ENCODE results near the gene GLRX.

DNA sequence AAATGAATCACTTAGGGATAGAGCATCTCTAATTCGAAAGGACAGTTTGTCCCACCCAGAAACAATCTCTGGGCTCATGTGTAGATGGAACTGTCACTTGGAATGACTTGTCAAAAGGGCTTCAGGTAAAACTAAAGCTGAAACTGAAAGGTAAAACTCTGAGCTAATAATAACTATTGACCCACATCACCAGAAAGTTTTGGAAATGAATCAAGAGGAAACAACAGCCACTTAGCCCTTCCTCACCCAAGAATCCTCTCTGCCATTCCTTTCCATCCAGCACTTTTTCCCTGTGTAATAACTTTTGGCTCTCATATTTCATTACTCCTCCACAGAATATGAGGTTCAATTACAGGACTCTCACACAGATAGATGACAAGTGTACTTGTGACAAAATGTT is 14.0 kb upstream of the GLRX start:
- no peak for TF ChIP-seq CHD1 (IDR thresholded peaks at IDR 0.05; ENCODE audit: low read depth, low read length)
- TF ChIP-seq, protein P1, sequence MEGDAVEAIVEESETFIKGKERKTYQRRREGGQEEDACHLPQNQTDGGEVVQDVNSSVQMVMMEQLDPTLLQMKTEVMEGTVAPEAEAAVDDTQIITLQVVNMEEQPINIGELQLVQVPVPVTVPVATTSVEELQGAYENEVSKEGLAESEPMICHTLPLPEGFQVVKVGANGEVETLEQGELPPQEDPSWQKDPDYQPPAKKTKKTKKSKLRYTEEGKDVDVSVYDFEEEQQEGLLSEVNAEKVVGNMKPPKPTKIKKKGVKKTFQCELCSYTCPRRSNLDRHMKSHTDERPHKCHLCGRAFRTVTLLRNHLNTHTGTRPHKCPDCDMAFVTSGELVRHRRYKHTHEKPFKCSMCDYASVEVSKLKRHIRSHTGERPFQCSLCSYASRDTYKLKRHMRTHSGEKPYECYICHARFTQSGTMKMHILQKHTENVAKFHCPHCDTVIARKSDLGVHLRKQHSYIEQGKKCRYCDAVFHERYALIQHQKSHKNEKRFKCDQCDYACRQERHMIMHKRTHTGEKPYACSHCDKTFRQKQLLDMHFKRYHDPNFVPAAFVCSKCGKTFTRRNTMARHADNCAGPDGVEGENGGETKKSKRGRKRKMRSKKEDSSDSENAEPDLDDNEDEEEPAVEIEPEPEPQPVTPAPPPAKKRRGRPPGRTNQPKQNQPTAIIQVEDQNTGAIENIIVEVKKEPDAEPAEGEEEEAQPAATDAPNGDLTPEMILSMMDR (IDR thresholded peaks at IDR 0.05 in 2 of 3, conservative IDR thresholded peaks at IDR 0.05 in 1 of 3; ENCODE audit: control insufficient read depth in 2 of 3, extremely low read depth in 1 of 3, insufficient read depth in 1 of 3, low read depth in 3 of 3, low read length in 3 of 3) = no peak
- no peak for TF ChIP-seq EP300 (IDR thresholded peaks at IDR 0.05; ENCODE audit: borderline replicate concordance in 1 of 2, control insufficient read depth in 1 of 2, low read depth in 2 of 2, low read length in 2 of 2)
